A549 (cell line): Measurements from ENCODE around the gene SREBF1.

Source experiments
- BHLHE40 ChIP-seq: IDR thresholded peaks from 2 replicates; pipeline ENCODE4 v1.6.1; 2012; ENCODE audit warnings: low read depth, low read length, inconsistent platforms
- GATA3 ChIP-seq: IDR thresholded peaks from 2 replicates; pipeline ENCODE4 v1.6.1; 2012; ENCODE audit warnings: borderline replicate concordance
- JUN ChIP-seq, 2 experiments: fragments of >200 bp; sonication (Bioruptor Twin); formaldehyde crosslinking; IDR thresholded peaks; 2 replicates in 1 of 2; 3 replicates in 1 of 2; pipeline ENCODE4 v1.6.1; 2016 to 2017
- PHF8 ChIP-seq: fragments of 200-600 bp; sonication (generic); IDR thresholded peaks from 2 replicates; pipeline ENCODE4 v1.6.1; 2016; ENCODE audit warnings: low read depth, mild to moderate bottlenecking, antibody characterized with exemption, moderate library complexity, borderline replicate concordance
- TF ChIP-seq, protein P1 (sequence below): fragments of 200-600 bp; sonication (generic); IDR thresholded peaks from 2 replicates; pipeline ENCODE4 v1.6.1; 2016; ENCODE audit warnings: antibody characterized with exemption, mild to moderate bottlenecking, moderate library complexity
- TF ChIP-seq, protein P2 (sequence below): fragments of 150-350 bp; IDR thresholded peaks from 2 replicates; pipeline ENCODE4 v1.6.1; 2014; ENCODE audit warnings: low read depth, mild to moderate bottlenecking, low read length

DNA sequence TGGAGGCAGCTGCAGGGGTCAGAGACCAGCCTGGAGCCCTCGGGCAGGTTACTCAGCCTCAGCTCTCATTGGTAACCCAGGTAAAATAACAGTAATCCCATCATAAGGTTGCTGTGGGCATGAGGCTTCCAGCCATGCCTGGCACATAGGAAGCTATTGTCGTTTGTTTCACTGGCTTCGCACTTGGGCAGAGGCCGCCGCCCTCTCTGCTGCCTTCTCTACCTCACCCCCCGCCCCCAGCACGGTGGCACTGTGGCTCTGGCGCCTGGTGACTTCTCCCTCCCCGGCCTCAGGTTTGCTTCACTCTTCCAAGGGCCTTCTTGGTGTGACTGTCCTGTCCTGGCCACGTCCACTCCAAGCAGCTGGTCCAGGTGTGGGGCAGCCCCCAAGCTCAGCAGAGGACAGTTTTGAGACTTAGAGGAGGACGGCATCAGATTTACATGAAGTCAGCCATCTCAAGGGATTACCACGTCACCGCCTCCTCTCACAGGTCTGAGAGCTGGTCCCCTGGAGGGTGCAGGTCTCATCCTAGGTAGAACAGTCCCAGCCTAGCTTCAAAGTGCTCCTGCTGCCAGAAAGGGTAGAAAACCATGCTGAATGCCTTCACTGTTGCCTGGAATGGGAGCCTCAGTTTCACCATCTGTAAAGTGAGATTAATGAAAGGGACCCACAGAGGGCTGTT, 34.8 kb downstream of the SREBF1 start:
- TF ChIP-seq, protein P1, sequence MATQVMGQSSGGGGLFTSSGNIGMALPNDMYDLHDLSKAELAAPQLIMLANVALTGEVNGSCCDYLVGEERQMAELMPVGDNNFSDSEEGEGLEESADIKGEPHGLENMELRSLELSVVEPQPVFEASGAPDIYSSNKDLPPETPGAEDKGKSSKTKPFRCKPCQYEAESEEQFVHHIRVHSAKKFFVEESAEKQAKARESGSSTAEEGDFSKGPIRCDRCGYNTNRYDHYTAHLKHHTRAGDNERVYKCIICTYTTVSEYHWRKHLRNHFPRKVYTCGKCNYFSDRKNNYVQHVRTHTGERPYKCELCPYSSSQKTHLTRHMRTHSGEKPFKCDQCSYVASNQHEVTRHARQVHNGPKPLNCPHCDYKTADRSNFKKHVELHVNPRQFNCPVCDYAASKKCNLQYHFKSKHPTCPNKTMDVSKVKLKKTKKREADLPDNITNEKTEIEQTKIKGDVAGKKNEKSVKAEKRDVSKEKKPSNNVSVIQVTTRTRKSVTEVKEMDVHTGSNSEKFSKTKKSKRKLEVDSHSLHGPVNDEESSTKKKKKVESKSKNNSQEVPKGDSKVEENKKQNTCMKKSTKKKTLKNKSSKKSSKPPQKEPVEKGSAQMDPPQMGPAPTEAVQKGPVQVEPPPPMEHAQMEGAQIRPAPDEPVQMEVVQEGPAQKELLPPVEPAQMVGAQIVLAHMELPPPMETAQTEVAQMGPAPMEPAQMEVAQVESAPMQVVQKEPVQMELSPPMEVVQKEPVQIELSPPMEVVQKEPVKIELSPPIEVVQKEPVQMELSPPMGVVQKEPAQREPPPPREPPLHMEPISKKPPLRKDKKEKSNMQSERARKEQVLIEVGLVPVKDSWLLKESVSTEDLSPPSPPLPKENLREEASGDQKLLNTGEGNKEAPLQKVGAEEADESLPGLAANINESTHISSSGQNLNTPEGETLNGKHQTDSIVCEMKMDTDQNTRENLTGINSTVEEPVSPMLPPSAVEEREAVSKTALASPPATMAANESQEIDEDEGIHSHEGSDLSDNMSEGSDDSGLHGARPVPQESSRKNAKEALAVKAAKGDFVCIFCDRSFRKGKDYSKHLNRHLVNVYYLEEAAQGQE, result no peak
- TF ChIP-seq JUN (IDR thresholded peaks at IDR 0.05), result no peak
- TF ChIP-seq, protein P2, sequence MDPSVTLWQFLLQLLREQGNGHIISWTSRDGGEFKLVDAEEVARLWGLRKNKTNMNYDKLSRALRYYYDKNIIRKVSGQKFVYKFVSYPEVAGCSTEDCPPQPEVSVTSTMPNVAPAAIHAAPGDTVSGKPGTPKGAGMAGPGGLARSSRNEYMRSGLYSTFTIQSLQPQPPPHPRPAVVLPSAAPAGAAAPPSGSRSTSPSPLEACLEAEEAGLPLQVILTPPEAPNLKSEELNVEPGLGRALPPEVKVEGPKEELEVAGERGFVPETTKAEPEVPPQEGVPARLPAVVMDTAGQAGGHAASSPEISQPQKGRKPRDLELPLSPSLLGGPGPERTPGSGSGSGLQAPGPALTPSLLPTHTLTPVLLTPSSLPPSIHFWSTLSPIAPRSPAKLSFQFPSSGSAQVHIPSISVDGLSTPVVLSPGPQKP, result no peak
- TF ChIP-seq BHLHE40, result no peak
- TF ChIP-seq PHF8, result no peak
- no peak for TF ChIP-seq GATA3
